NCI-H2227 (cell line): ENCODE results near the gene TRPM3.
A peak's percentile ranks its signal among the peaks of the same experiment; 100 is the strongest.
"Not testable (repeated sequence)": the region's sequence is repeated elsewhere in the genome, so short reads cannot be mapped to it uniquely, and the experiment has no call there.

Source experiments
- DNase-seq: peaks from one replicate; lab custom pipeline; 2025; ENCODE audit not compliant: unreplicated experiment; lab: John Stamatoyannopoulos, UW

TRPM3 gene

DNA sequence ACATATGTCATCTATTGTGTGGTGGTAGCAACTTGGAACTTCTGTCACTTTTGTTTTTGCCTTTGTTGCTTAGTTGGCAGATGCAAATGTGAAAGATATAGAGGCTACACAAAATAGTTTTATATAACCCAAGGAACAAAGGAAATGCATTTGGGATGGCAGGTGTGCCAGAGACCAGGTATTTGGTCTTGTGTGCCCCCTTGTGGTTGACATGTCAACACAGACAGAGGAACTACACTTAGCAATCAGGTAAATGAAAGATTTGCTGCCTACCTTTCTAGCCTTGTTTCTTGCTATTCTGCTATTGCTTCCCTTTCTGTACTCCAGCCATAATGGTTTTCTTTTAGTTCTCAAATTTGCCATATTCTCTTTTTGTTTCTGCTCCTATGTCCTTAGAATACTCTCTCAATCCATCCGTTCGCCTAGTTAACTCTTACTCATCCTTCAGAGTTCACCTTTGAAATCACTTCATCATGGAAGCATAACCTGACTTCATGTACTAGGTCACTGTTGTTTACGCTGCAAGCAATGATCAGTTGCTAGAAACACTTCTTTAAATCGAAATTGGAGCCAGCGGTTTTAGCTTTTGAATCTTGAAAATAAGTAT is 119.5 kb downstream of the TRPM3 start:
- no peak for DNase-seq

- no peak for DNase-seq
Measured at GRCh38 chr9:70998962-70999361, 122.5 kb downstream of the TRPM3 start.

DNA sequence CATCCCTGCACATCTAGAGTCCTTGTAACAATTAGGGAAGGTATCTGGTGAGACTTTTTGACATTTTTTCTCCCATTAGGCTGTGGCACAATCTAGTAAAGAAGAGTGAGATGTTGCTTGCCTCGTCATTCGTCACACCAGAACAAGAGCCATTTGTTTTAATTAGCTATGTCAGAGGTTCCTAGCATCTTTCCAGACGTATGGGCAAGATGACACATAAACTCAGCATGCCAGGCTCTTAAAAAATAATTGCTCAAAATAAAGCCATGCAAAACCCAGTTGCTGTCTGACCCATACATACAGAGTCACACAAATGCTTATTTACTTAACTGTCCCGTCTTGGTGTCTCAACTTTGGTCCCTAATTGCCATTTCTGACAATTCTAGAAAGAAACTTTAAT is 125.9 kb downstream of the TRPM3 start:
- peak; percentile 3 for DNase-seq

DNA sequence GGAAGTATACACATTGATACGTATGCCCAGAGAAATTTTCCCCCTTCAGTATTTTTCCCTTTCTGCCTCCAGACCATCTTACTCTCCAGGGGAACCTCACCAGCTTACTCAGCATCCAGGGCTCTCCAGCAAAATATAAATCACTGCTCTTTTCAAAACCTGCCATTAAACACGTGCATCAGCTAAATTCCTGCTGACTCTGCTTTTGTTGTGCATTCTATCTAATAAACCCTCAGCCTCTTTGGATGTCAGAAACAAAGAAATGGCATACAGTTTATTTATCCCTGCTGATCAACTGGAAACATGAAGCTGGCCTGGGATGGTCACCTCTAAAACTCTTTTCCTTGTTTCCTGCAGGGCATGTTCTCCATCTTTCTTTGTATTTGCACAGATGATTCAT is 126.8 kb downstream of the TRPM3 start:
- DNase-seq: peak; percentile 55

DNA sequence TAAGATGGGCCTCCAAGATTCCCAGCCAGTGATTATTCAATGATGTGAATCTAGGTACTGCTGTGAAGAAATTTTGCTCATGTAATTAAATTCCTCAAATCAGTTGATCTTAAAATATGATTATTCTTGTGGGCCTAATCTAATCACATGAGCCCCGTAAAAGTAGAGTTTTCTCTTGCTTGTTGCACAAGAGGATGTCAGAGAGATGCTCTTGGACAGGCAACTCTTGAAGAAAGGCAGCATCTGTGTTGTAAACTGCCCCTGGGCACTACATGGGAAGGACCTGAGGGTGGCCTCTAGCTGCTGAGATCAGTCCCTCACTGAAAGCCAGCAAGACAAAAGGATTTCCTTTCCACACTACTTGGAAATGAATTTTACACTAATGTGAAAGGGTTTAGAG is 132.9 kb downstream of the TRPM3 start:
- DNase-seq: no peak

- DNase-seq: no peak
Measured at GRCh38 chr9:70987986-70988385, 133.4 kb downstream of the TRPM3 start.

DNA sequence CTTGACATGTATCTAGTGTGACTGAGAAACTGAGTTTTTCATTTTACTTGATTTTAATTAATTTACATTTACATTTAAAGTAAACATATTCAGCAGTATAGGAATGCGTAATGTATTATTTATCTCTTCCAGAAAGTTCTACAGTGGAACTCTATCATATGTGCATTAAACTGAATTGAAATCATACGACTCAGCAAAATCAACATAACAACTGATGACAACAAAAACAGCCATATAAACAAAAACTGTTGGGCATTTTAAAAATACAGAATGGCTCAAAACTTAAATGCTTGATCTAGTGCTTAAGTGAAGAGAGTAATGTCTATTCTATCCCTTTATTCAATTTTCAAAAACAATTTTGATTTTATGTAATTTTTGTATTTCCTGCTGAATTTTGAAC is 134.4 kb downstream of the TRPM3 start:
- no peak for DNase-seq

DNA sequence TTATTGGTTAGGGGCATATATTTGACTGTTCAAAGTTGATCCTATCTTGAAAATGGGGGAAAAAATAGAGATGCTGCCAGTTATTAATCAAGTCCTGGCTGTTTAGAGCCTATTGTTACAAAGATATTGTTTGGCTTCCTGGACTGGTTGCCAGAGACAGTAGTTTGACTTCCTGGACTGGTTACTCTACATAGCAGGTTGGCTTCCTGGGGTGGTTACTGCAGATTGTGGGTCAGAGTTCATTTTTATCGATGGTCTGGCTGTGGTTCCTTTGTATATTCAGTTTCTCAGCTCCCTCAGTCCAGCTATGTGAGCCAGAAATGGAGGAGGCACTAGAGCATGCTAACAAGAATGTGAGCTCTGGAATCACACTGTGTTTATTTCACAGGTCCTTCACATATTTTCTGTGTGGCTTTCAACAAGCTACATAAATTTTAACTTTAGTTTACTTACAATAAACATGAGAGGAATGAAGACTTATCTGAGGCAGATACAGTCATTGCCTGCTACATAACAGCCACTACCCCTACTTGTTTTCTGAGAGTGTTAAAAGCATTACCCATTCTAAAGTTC is 137.6 kb downstream of the TRPM3 start:
- no peak for DNase-seq

DNA sequence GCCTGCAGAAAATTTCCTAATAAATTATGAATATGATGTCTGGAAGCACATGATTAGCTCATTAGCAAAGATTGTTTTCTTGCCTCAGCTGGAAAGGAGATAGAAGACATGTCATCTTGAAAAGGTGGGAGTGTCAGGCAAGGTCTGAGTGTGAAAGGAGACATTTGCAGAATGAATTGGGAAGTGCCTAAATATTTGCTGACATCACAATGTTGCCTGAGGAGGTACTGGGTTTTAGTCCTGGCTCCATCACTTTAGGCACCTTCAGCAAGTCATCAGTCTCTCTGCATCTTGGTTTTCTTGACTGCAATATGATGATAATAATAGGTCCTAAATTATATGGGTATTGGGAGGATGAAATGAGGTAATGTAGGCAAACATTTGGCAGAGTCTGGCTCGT is 140.1 kb downstream of the TRPM3 start:
- DNase-seq: no peak

DNA sequence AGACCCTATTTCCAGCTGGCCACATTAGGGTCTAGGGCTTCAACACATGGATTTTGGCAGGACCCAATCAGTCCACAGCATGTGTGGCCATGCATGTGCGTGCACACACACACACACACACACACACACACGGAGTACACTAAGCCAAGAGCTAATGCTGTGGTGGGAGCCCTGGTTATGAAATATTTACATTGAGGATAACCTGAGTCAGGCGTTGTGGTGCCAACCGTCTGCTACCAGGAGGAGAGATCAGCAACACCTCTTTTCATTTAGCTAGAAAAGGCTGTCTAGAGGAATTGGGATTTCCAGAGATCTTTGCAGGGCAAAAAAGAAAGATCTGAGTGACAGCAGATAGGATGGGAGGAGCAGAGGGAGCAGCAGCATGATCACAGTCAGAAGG is 141.5 kb downstream of the TRPM3 start:
- DNase-seq: peak; percentile 14

DNA sequence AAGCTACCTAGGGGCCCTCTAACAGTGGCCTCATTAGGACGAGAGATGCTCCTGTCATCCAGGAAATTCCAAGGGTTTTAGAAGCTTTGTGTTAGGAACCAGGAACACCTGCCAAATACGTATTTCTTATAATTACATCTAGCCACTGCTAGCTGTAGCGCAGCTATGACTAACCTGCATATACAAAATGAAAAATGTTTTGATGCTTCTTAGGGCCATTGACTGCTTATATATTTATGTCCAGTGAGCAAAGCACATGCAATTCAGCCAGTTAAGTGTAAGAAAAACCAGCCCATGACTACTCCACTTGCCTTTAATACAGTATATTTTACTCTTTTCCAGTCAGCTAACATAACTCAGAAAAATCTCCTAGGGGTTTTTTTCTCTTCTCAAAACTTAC is 143.3 kb downstream of the TRPM3 start:
- no peak for DNase-seq

DNA sequence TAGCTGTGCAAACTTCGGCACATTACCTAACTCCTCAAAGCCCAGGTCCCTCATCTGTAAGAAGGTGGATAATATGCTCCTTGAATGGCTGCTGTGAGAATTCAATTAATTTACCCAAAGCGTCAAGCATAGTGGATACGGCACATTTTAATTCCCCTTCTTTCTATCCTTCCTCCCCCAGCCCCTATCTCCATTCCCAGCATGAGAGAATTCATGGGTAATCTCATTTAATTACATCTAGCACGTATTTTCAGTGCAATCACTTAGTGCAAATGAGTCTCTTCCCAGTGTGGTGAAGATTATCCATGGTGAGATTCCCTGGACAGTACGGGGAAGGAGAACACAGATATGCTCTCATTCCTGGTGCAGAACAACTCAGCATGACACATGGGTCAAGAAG is 145.6 kb downstream of the TRPM3 start:
- no peak for DNase-seq

GRCh38 chr9:70971723-70972122 is 149.7 kb downstream of the TRPM3 start:
- DNase-seq: no peak

GRCh38 chr9:70966380-70966779 is 155.0 kb downstream of the TRPM3 start:
- DNase-seq: not testable (repeated sequence)

DNA sequence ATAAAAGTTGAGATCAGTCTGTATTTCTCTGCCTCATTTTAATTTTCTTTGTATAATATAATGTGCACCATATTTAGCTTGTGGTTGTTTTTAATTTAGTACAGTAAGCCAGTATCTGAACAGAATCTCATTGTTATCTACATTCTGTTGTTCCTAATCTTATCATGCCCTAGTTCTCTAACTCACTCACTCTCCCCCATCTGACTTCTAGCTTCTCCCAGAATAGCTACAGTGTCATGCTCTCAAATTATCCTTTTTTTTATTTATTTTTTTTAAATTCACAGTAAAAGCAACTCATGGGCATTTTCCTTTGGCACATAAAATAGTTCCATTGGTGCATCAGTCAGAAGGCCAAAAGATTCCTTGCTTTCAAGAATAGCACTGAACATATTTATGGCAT is 156.6 kb downstream of the TRPM3 start:
- DNase-seq: no peak

- DNase-seq: no peak
Measured at GRCh38 chr9:70963554-70963953, 157.9 kb downstream of the TRPM3 start.

- DNase-seq: no peak
Measured at GRCh38 chr9:70962761-70963440, 158.5 kb downstream of the TRPM3 start.

- DNase-seq: no peak
Measured at GRCh38 chr9:70959366-70959765, 162.1 kb downstream of the TRPM3 start.

DNA sequence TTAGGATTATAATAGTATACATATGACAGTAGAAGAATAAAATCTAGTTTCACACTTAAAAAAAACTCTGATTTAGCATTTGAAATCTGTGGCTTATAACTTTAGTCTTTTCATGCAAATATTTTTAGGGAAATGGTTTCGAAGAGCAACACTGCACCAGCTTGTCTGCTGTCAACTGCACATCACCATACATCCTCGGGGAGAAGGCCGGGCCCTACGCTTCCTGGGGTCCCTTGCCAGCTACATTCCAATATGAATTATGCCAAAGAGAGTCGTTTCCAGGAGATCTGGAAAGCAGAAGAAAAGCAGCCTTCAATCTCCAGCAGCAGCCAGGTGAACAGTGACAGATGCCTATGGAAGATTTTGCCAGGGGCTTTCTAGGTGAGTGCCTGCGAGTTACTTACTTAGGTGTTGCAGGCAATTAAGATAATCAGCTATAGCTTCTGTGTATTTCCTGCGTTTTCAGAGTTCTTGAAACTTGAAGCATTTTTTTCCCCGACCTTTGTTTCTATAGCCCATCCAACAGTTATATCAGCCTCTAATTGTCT is 166.8 kb downstream of the TRPM3 start:
- no peak for DNase-seq

- DNase-seq: no peak
Measured at GRCh38 chr9:70954126-70954525, 167.3 kb downstream of the TRPM3 start.

- DNase-seq: no peak
Measured at GRCh38 chr9:70951749-70952727, 169.4 kb downstream of the TRPM3 start.
